HG02970 (cell line): ENCODE results near the gene SYPL1.
"Not testable (repeated sequence)": the region's sequence is repeated elsewhere in the genome, so short reads cannot be mapped to it uniquely, and the experiment has no call there.

Experiments
- ATAC-seq: cut with Tn5 transposase; IDR thresholded peaks from one replicate; pipeline ENCODE4 v1.9.1; 2021; ENCODE audit warnings: mild to moderate bottlenecking, moderate library complexity, moderate number of reproducible peaks; ENCODE audit not compliant: unreplicated experiment, low FRiP score

The SYPL1 gene

DNA sequence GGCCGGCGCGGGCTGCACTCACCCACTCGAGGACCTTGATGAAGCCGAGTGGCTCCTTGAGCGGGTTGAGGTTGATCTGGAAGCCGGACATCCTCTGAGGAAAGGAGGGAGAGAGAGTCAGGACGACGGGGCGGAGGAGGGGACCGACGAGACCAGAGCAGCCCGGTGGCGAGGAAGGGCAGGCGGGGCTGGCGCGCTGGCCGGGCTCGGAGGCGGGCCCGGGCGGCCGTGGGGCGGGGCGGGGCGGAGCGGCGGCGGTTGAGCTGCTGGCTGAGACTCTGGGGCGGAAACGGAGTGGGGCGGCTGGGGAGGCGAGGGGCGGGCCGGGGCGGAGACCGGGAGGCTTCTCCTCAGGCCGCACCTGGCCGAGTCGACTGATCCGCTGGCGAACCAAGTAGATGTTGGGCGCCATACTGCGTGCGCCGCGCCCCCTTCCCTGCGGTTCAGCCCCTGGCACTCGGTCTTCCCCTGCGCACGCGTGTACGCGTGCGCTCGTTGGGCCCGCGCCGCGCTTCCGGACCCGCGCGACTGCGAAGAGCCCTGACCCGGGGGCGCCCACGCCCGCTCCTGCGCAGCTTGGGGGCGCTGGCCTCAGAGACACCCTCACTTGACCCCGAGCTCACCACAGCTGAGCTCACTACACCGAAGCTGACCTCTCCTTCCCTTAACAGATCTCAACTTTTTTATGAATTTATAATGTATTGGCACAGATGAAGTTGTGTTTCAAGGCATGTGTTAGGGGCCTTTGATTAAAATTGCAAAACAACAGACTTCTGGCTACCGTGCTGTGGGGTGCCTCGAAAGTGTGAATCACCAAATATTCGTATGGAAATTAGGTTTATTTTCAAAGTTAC is at the start of gene SYPL1:
TSS of gene SYPL1 (minus strand) at position 195 of the 854 bp plus-strand sequence. CDS start at position 91, 104 bp downstream.
- peak; percentile 69 for ATAC-seq

DNA sequence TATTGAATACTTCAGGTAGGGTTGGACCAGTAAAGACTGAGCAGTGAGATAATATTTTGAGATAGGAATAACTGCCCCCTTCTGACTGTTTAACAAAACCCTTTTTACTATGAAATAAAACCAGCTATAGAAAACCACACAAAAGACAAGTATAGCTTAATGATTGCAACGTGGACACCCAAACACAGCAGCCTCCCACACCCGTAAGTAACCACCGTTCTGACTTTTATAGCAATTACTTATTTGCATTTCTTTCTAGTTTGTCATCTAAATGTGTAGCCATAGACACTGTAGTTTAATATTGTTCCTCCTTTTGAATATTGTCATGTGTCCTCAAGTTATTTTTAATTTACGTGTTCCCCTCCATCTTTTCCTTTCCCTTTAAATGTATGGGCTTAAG is 42.9 kb upstream of the SYPL1 start:
- no peak for ATAC-seq

DNA sequence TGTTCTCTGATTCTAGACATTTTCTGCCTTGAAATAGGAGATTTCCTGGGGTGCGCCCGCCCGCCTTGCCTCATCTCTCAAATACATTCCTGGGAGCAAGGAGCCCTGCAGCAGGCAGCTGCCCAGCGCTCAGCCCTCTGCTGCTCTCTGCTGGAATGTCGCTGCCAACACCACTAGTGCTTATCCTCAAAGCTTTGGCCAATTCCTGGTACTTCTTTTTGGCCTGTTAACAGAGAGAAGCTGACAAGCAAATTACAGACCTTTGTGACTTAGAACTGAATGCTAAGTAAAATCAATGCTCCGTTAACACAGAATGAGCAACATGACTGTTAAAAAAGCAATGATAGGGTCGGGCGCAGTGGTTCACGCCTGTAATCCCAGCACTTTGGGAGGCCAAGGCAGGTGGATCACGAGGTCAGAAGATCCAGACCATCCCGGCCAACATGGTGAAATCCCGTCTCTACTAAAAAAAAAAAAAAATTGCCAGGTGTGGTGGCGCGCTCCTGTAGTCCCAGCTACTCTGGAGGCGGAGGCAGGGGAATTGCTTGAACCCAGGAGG is 41.9 kb upstream of the SYPL1 start:
- ATAC-seq = no peak

DNA sequence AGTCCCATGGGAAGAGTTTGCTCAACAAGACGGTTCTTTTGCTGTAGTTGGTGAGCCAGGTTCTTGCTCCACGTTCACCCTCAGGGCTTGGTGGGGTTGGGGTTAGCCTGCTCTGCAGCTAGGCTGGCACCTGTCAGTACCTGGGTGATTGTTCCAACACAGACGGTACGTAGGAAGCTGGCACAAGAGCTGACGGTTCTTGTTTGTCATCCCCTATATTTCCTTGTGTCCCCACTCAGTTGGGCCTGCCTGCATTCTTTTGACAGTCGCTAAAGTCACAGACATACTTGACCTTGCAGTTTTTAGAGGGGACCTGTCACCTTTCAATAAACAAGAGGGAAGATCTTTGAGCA is 40.2 kb upstream of the SYPL1 start:
- ATAC-seq = no peak

DNA sequence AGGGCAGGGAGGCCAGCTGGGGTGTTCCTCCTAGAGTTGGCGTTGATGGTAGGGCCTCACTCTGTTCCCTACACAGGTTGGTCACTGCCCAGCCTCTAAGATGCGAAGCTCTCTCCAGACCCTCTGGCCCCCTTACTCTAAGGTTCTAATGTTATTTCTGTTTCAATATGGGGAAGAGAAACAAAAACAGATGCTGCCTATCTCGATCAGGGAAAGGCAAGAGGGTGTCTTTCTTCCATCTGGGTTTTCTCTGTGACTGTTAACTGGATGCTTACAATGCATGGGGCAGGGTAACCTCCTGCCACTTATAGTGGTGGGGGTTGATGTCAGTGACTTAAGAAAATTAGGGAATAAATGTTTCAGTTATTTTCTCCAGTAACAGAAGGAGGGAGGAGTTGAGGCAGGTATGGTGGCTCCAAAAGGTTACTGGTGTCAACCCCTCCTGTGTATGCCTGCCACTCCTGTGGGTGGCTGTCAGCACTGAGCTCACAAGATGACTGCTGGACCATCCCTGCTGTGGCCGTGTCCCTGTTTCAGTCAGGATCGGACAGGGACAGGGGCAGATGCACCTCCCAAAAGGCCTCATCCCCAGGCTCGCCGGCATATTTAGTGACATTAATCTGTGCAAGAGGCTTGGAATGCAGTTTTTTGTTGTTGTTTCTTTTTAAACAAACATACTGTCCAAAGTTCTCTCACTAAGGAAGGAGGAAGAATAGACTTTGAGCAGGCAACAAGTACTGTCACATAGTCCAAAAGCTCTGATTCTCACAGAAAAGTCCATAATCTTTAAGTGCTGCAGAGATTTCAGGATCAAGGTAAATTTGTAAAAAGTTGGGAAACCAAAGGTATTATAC is 39.6 kb upstream of the SYPL1 start:
- no peak for ATAC-seq

DNA sequence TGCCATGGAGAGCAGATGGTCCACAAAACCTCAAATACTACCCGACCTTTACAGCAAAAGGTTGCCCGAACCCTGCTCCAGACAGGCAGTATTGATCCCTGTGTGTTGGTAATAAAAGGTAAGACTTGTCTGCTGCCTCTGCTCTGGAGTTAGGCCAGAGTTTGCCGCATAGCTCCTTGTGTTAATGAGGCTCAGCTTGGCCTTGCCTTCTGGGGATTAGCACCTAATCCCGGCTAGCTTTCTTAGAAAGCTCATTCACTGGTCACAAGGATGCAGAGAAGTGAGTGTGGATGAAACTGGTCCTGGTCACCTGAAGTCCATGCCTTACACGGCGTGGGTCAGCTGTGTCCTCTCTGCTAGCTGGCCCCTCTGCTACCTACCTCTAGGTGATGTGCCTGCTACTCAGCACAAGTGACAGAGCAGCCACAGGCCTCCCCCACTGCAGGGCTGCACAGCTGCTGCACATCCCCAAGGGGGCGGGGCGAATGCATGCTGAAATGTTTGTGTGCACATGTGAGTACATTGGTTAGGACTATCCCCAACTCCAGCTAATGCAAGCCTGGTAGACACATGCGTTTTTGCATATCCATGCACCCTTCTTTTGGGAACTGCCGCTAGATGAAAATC is 31.7 kb upstream of the SYPL1 start:
- ATAC-seq = no peak

DNA sequence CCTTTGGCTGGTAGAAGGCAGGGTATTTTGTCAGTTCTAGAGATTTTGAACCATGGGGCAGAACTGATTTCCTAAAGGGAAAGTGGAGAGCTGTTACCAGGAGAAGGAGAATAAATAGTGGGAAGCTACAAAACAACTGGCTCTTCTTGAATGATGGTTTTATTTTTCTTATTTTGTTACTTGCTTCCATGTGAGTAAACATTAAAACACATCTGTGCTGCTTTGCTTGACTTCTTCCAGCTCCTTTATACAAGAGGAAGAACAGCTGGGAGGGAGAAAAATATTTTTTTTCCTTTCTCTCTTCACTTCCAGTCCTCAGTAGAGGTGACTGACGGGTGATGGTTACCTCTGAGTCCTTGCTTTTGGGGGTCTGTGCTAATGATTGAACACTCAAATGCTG is 30.0 kb upstream of the SYPL1 start:
- ATAC-seq = no peak

DNA sequence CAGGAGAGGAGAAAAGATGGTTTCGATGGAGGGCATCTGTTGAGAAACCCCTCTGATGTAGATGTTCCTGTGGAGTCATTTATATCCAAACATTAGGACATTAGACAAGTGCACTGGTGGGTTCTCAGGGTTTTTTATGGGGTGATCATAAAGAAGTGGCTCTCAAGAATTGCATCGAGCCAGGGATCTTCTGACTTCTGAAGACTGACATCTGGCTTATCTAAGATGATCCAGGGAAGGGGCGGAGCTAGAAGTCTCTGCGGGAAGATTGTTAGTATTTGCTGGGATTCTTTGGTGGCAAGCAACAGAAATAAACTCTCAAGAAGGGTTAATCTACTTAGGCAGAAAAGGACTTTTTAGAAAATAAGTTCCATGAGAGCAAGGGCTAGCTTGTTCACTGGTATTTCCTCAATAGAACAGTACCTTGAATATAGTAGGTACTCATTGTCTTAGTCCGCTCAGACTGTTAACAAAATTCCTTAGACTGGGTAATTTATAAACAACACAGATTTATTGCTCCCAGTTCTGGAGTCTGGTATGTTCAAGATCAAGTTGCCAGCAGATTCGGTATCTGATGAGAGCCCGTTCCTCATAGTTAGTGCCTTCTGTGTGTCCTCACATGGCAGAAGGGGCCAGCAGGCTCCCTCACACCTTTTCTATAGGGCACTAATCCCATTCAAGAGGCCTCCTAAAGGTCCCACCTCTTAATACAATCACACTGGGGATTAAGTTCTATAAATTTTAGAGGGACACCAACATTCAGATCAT is 28.5 kb upstream of the SYPL1 start:
- no peak for ATAC-seq

DNA sequence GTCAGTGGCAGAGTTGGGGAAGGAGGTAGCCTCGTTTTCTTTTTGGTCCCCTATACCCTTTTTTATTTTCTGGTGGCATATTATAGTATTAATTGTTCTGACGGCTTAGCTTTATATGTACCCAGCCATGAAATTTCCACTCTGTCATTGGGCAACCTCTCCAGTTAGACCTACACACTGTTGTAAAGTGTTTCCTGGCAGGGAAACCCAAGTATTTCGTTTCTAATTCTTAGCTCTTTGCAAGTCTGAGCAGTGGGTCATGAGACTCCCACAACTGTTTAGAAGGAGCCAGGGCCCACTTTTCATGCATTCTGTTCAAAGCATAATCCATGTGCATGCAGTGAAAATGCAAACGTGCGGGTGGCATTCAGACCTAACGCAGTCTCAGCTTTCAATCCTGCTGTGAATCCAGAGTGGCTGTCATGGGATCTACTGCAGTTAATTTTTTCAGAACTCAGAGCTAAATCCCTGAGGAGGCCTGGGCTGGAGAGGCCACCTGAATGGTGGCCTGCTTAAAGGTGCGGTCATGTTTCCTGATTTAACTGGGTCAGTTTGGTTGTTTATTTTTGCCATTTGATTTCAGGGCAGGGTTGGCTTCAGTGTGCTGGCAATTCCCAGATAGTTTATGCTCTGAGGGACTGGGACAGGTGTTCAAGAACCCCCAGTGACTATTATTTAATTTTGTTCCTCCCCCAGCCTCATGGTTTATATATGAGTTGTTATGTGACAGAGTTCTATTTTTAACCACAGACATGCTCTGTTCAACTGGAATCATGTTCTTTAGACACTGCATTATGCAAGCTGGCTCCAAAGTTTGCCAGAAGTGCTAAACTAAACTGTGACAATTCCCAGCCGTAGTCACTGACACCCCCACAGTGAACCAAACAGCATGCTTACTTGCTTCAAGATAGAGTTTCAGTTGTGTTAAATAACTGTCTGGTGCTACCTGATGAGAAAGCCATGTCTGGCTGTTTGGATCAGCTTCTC is 27.4 kb upstream of the SYPL1 start:
- no peak for ATAC-seq

DNA sequence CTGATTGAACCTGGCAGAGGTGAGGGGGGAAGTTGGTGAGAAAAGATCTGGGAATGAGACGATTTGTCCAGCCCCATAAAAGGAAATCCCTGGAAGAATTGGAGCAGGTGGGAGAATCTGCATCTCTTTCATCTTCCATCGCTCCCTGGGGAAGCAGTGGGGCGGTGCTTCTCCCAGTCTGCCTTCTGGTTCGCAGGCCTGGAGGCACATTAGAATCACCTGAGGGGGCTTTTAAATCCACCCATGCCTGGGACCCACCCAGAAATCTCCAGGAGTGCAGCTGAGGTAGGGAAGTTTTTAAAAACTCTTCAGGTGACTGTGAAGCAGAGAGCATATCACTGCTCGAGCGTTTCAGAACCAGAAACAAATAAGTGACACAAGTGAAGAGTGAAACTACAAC is 26.7 kb upstream of the SYPL1 start:
- ATAC-seq = no peak

DNA sequence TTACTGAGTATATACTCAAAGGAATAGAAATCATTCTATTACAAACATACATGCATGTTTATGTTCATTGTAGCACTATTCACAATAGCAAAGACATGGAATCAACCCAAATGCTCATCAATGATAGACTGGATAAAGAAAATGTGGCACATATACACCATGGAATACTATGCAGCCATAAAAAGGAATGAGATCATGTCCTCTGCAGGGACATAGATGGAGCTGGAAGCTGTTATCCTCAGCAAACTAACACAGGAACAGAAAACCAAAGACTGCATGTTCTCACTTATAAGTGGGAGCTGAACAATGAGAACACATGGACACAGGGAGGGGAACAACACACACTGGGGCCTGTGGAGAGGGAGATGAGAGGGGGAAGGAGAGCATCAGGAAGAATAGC is 26.1 kb upstream of the SYPL1 start:
- ATAC-seq = not testable (repeated sequence)

DNA sequence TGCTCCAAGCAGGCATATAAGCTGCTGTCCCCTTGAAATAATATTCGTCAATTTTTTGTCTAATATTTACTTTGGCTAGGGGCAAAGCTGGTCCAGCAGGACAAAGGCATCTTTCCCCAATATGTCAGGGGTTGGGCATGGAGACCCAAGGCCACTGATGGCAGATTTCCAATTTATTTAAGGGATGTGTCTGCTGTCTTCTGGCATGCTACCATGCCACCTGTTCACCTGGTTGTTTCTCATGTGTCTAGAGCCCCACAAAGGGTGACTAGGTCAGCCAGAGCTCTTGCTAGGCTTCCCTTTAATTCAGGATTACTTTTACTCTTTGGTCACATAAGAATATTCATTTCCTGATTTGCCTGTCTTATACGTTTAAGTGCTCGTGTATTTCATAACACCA is 22.1 kb upstream of the SYPL1 start:
- ATAC-seq = no peak

DNA sequence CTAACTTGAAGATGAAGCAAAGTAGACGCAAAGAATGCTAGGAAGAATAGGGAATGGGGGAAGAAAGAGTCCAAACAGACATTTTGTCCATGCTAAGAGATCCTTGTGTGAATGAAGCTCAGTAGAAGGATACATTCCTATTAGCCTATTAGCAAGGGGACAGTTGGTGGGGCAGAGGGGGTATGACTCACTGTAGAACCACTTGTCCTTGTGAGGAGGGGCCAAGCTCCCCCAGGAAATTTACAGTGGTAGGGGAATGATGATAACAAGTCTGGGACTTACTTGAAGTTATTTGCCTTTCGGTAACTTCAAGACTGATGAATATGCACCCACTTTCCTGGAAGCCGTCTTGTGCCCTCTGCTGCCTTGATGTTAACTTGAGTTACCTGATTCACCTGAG is 17.2 kb upstream of the SYPL1 start:
- no peak for ATAC-seq

DNA sequence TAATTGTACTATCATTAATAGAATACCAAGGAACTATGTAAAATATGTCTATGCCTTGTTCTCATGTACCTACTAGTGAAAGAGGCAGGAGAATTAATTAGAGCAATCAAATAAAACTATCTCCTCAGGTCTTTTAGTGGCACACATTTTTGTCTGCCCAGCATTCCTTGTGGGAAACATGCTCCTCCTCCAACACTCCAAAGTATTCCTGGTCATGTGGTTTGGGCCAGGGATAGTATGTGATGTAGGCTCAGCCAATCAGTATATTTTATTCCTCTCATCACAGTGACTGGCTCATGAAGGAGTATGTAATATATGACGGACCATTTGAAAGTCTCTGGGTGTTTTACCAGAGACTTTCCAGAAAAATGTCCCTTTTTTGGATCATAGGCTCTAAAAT is 16.7 kb upstream of the SYPL1 start:
- ATAC-seq = no peak

DNA sequence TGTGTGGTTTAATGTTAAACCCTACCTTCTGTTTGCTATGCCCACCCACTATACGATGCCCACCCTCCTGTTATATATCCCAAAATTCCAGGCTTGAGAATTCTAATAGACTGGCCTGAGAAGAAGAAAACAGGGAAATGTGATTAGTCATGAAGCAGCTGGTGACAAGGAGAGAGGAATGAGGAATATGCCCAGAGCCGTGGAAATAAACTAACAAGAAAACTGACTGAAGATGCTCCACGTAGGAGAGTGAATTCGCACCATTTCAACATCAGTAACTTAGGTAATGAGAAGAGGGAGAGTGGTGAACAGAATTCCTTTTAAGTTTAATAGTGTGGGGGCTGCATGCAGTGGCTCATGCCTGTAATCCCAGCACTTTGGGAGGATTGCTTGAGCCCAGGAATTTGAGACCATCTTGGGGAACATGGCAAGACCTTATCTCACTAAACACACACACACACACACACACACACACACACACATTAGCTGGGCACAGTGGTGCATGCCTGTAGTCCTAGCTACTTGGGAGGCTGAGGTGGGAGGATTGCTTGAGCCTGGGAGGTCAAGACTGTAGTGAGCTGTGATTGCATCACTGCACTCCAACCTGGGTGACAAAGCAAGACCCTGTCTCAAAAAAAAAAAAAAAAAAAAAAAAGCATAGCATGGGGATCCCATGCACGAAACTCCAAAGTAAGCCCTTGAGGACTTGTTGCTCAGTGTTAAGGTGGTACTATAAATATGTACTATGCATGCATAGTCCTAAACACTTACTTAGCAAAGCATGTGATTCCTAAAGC is 16.1 kb upstream of the SYPL1 start:
- no peak for ATAC-seq

DNA sequence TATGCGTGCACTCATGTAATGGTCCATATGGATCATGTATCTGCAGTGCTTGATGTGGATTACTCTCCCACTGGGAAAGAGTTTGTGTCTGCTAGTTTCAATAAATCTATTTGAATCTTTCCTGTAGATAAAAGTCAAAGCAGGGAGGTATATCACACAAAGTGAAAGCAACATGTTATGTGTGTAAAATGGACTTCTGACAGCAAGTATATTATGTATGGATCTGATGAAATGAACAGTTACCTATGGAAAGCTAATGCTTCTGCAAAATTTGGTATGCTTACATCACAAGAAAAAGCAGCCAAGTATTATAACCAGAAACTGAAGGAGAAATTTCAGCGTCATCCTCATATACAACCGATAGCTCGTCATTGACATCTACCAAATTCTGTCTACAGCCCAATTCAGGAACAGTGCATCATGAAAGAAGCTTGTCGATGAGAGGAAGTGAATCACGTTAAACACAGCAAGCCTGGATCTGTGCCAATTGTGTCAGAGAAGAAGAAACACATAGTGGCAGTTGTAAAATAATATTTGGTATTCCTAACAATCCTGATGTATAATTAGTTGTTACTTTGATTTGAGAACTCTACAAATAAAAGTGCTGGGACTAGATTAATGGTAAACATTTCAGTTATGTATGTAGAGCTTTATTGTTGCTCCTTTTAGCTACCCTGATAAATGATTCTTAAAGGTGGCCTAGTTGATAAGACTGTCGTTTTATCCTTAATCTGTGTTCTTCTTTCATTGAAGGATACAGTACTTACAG is 14.2 kb upstream of the SYPL1 start:
- no peak for ATAC-seq

DNA sequence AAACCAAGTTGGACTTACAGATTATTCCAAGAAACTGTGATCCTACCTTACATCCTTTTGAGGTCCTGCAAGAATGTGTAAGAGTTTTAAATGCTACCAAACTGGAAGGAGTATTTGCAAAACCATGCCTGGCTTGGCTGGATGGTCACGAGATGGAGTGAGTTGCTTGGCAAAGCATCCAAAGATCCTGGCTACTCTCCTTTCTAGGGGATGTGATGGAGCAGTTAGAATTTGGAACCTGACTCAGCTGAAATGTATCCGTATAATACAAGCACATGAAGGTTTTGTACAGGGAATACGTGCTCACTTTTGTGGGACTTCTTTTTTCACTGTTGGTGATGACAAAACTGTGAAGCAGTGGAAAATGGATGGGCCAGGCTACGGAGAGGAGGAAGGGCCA is 13.3 kb upstream of the SYPL1 start:
- no peak for ATAC-seq

DNA sequence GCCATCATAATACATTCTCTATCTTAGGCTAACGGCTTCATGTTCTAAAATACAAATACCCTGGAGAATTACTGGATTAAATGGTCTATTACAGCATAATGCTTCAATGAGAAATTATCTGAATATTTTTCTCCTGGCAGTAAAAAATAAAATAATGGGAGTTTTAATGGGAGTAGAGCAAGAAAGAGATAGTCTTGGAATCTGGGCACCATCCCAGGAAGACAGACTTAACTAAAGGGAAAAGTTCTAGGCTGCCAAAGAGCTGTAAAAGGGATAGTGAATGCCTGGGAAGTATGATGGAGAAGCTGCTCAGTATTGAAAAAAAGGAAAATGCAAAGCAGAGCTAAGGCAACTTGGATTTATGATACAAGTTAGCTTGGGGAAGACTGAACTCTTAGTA is 12.1 kb upstream of the SYPL1 start:
- no peak for ATAC-seq
